Superior temporal gyrus (tissue), 1 donor: ENCODE results near the gene ECT2.
"Not testable (repeated sequence)": the region's sequence is repeated elsewhere in the genome, so short reads cannot be mapped to it uniquely, and the experiment has no call there.

ENCODE experiments used
- DNase-seq: peaks from one replicate; pipeline ENCODE4 v3.0.0-alpha.2; 2016; ENCODE audit errors: extremely low spot score

The ECT2 gene

GRCh38 chr3:172813462-172813861 lies 62.9 kb downstream of the ECT2 start:
- no peak for DNase-seq

GRCh38 chr3:172814738-172815137 lies 64.2 kb downstream of the ECT2 start:
- DNase-seq, result no peak

DNA sequence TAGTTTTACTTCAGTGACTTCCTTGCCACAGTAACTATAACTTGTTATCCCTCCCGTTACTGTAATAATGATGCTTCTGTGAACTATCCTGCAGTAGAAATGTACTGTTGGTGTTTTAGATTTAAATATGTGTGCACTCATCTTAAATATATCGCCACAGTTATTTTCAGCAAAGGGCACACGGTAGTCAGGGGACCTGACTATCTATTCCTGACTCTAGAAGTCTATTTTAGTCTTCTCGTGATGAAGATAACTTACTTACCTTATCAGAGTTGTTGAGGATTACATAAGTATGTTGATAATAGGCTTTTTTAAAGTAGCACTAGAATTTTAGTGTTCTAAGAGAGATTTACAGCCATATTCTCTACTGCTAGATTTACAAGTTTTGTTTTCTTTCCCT lies 65.3 kb downstream of the ECT2 start:
- no peak for DNase-seq

GRCh38 chr3:172816281-172816680 lies 65.8 kb downstream of the ECT2 start:
- DNase-seq, result no peak

DNA sequence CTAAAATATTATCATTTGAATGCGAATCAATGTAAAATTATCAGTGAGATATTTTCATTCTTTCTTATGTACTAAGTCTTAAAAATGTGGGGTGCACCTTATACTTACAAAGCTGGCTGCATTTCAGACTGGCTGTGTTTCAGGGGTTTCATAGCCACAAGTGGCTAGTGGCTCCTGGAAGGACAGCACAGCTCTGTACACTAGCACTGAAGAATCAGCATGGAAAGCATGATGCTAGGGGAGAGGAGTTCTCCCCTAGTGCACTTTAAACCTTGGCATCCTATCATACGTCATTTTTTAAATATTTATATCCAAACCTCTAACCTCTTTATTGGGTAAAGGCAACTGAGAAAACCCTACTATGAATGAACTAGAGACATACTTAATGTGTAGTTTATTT lies 66.4 kb downstream of the ECT2 start:
- DNase-seq, result no peak

- no peak for DNase-seq
Measured at GRCh38 chr3:172820492-172820891, 70.0 kb downstream of the ECT2 start.

- no peak for DNase-seq
Measured at GRCh38 chr3:172824229-172824628, 73.7 kb downstream of the ECT2 start.

- not testable (repeated sequence) for DNase-seq
Measured at GRCh38 chr3:172827231-172827630, 76.7 kb downstream of the ECT2 start.

DNA sequence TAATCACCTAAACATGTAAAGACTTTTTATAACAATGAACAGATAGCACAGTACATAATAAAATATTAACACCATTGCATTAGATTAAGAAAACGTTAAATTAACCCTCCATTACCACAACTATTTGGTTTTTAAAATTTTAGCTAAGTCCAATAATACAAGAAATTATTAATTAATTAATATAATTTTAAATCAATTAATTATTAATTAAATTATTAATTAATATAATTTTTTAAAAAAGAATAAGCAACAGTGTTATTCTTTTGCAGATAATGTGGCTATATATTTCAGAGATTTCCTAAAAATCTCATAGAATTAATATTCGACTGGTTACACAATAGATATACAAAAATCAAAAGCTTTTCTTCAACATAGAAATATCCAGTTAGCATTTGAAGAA lies 82.5 kb downstream of the ECT2 start:
- no peak for DNase-seq

DNA sequence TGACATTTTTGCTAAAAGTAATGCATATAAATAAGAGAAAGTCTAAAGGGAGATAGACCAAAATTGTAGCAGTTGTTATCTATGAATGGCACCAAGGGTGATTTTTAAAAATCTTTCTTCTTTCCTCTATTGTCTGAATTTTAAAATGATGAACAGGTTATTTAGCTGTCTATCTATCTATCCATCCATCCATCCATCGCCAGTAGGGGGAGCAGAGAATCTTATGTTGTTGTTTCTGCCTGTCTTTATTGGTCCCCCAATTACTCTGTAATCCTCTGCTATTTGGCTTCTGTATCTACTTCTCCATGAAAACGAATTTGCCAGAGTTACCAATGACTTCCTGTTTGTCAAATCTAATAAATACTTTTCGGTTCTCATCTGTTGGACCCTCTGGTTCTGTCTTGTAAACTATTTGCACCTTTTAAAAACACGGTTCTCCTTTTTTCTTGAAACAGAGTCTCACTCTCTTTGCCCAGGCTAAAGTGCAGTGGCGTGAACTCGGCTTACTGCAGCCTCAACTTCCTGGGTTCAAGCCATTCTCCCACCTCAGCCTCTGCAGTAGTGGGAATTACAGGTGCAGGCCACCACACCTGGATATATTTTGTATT lies 86.0 kb downstream of the ECT2 start:
- peak; percentile 71 for DNase-seq

GRCh38 chr3:172839679-172840078 lies 89.2 kb downstream of the ECT2 start:
- no peak for DNase-seq

- DNase-seq, result no peak
Measured at GRCh38 chr3:172840463-172840862, 89.9 kb downstream of the ECT2 start.

GRCh38 chr3:172840913-172841312 lies 90.4 kb downstream of the ECT2 start:
- DNase-seq, result no peak

- DNase-seq, result no peak
Measured at GRCh38 chr3:172844428-172844827, 93.9 kb downstream of the ECT2 start.

DNA sequence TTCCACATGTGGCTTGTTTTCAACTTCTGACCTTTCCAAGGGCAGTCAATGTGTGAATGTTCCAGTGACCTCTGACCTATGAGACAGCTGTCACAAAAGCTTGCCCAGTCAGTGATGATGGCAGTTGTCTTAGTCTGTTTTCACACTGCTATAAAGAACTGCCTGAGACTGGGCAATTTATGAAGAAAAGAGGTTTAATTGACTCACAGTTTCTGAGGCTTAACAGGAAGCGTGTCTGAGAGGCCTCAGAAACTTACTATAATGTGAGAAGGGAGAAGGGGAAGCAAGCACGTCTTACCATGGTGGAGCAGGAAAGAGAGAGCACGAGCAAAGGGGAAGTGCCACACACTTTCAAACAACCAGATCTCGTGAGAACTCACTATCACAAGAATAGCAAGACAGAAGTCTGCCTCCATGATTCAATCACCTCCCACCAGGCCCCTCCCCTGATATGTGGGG lies 95.6 kb downstream of the ECT2 start:
- no peak for DNase-seq

- DNase-seq, result no peak
Measured at GRCh38 chr3:172846706-172847105, 96.2 kb downstream of the ECT2 start.

DNA sequence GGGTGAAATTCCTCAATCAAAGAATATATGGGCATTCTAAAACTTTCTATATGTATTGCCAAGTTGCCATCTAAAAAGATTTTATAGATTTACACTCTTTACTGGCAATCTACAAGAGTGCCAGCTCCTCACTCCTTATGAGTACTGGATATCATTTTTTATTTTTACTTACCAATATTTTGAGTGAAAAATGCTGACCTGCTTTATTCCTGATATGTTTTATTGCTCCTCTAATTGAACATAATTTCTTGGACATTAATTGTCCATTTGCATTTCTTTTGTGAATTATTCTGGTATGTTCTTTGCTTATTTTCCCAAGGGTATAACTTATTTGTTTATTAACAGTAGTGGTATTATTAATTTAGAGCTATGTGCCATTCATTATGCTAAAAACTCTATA lies 96.8 kb downstream of the ECT2 start:
- DNase-seq, result no peak

GRCh38 chr3:172848910-172849309 lies 98.4 kb downstream of the ECT2 start:
- DNase-seq, result no peak

- DNase-seq, result no peak
Measured at GRCh38 chr3:172853005-172853404, 102.5 kb downstream of the ECT2 start.

DNA sequence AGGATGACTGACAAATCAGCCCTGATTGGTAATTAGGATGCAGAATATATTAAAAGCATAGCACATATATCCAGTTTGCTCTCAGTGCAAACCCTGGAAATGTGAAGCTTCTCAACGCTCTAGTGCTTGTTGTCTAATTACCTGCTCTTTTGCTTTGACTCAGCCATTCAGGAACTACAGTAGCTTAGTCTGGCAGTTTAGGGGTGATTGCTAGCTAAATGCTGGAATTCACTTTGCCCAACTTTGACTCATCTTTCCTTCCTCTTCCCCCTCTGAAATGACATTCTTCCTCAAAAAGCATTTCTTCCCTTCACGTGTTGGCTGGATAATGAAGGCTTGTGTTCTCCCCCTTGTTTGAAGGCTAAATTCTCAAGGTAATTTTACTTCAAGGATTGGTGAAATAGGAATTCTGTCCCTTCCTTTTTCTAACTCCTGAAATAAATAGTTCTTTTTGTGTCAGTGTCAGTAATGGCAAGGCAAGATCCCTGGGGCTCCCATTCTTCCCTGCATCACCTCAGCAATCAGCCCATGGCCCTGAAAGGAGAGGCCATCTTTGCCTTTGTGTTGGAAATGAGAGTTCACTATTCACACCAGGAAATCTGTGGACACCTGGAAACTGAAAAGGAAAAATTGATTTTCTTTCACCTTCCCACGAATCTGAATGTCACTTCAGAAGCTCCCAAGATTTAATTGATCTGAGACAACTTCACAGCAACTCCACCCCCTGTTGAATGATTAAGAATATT lies 103.6 kb downstream of the ECT2 start:
- no peak for DNase-seq

GRCh38 chr3:172855037-172855436 lies 104.5 kb downstream of the ECT2 start:
- DNase-seq, result no peak

GRCh38 chr3:172856795-172857742 lies 106.5 kb downstream of the ECT2 start:
- DNase-seq, result no peak
